K562 (cell line): ENCODE results near the gene CBX2. TPM values are rescaled to one million over a fixed set of nuclear protein-coding genes. Genes with fewer than 3 reads are reported as not detected.
A peak's percentile ranks its signal among the peaks of the same experiment; 100 is the strongest.

Experiments
- ATF1 ChIP-seq, 2 experiments: fragments of 450-650 bp in 1 of 2; IDR thresholded peaks; 2 replicates each; pipeline ENCODE4 v1.6.1; 2016; ENCODE audit warnings: missing compliant biosample characterization in 1 of 2, missing genetic modification characterization in 1 of 2
- C11orf30 ChIP-seq: fragments of 450-650 bp; IDR thresholded peaks from 2 replicates; pipeline ENCODE4 v1.6.1; 2016; ENCODE audit warnings: low read depth, mild to moderate bottlenecking
- CBFA2T2 ChIP-seq: fragments of 450-650 bp; conservative IDR thresholded peaks from 2 replicates; pipeline ENCODE4 v1.6.1; 2017; ENCODE audit warnings: mild to moderate bottlenecking
- CEBPB ChIP-seq: fragments of 450-650 bp; IDR thresholded peaks from 2 replicates; pipeline ENCODE4 v1.6.1; 2016; ENCODE audit warnings: missing genetic modification characterization, missing compliant biosample characterization
- CTBP1 ChIP-seq: fragments of 450-650 bp; IDR thresholded peaks from 2 replicates; pipeline ENCODE4 v1.6.1; 2016; ENCODE audit warnings: borderline replicate concordance
- DMBX1 ChIP-seq: fragments of 250-450 bp; sonication (Bioruptor Pico); IDR thresholded peaks from 2 replicates; pipeline ENCODE4 v1.8.0; 2022; ENCODE audit warnings: inconsistent platforms, mild to moderate bottlenecking, moderate library complexity, borderline replicate concordance
- ELF1 ChIP-seq: fragments of 200-800 bp; sonication (Bioruptor generic); IDR thresholded peaks from 2 replicates; pipeline ENCODE4 v1.6.1; 2016; ENCODE audit warnings: missing genetic modification characterization, missing compliant biosample characterization
- ETV5 ChIP-seq: sonication (generic); formaldehyde crosslinking; IDR thresholded peaks from 2 replicates; pipeline ENCODE4 v1.4.0; 2020; ENCODE audit warnings: low read depth, mild to moderate bottlenecking, missing genetic modification reagents
- ETV6 ChIP-seq, 3 experiments: fragments of 150-350 bp in 1 of 3; sonication (generic) in 1 of 3; formaldehyde crosslinking in 1 of 3; IDR thresholded peaks; 2 replicates each; pipeline versions ENCODE4 v1.6.1 to v1.8.0; 2014 to 2022; ENCODE audit warnings: borderline replicate concordance in 2 of 3, low read depth in 2 of 3, antibody characterized with exemption in 1 of 3, low read length in 1 of 3, mild to moderate bottlenecking in 1 of 3, missing genetic modification reagents in 1 of 3
- HMGN3 ChIP-seq: IDR thresholded peaks from 2 replicates; pipeline ENCODE4 v1.6.1; 2011; ENCODE audit warnings: borderline replicate concordance, low read depth, mild to moderate bottlenecking, mixed read lengths, low read length; ENCODE audit not compliant: insufficient read length; ENCODE audit errors: extremely low read depth
- IFI16 ChIP-seq: fragments of 250-450 bp; sonication (Bioruptor Pico); IDR thresholded peaks from 2 replicates; pipeline ENCODE4 v2.1.2; 2022; ENCODE audit warnings: mild to moderate bottlenecking, inconsistent platforms
- KAT7 ChIP-seq: sonication (generic); formaldehyde crosslinking; IDR thresholded peaks from 2 replicates; pipeline ENCODE4 v1.8.0; 2022; ENCODE audit warnings: missing genetic modification reagents, mild to moderate bottlenecking, borderline replicate concordance
- KLF1 ChIP-seq: fragments of 450-650 bp; IDR thresholded peaks from 2 replicates; pipeline ENCODE4 v1.6.1; 2016; ENCODE audit warnings: missing genetic modification characterization, missing compliant biosample characterization
- KLF6 ChIP-seq: fragments of 250-450 bp; sonication (Bioruptor Pico); IDR thresholded peaks from 2 replicates; pipeline ENCODE4 v1.4.0; 2020; ENCODE audit warnings: mild to moderate bottlenecking, moderate library complexity, borderline replicate concordance
- MEIS2 ChIP-seq: fragments of 450-650 bp; IDR thresholded peaks from 2 replicates; pipeline ENCODE4 v1.6.1; 2014; ENCODE audit warnings: mild to moderate bottlenecking; ENCODE audit not compliant: partially characterized antibody
- NCOA1 ChIP-seq: fragments of 450-650 bp; IDR thresholded peaks from 2 replicates; pipeline ENCODE4 v1.6.1; 2016; ENCODE audit warnings: low read depth
- OTX1 ChIP-seq: fragments of 450-650 bp; formaldehyde crosslinking; IDR thresholded peaks from 2 replicates; pipeline ENCODE4 v1.4.0; 2022; ENCODE audit warnings: mild to moderate bottlenecking
- PHF20 ChIP-seq: fragments of 450-650 bp; IDR thresholded peaks from 2 replicates; pipeline ENCODE4 v1.6.1; 2018; ENCODE audit not compliant: partially characterized antibody
- POLR3A ChIP-seq: IDR thresholded peaks from 2 replicates; pipeline ENCODE4 v1.6.1; 2011; ENCODE audit warnings: borderline replicate concordance, mild to moderate bottlenecking, moderate library complexity; ENCODE audit not compliant: insufficient read length, insufficient read depth; ENCODE audit errors: extremely low read depth
- PTBP1 ChIP-seq: fragments of 200-400 bp; formaldehyde crosslinking; IDR thresholded peaks from 2 replicates; pipeline ENCODE4 v1.6.1; 2017; ENCODE audit warnings: low read depth, low read length
- RB1 ChIP-seq: fragments of 450-650 bp; IDR thresholded peaks from 2 replicates; pipeline ENCODE4 v1.6.1; 2017; ENCODE audit warnings: low read depth, mild to moderate bottlenecking
- RBFOX2 ChIP-seq: fragments of 200-400 bp; formaldehyde crosslinking; IDR thresholded peaks from 2 replicates; pipeline ENCODE4 v1.6.1; 2017; ENCODE audit warnings: low read depth, mild to moderate bottlenecking, low read length, moderate library complexity
- SLC30A9 ChIP-seq: fragments of 250-450 bp; sonication (Bioruptor Pico); IDR thresholded peaks from 2 replicates; pipeline ENCODE4 v1.8.0; 2022; ENCODE audit warnings: mild to moderate bottlenecking, moderate library complexity
- ZBTB17 ChIP-seq: fragments of 450-650 bp; formaldehyde crosslinking; IDR thresholded peaks from 2 replicates; pipeline ENCODE4 v1.4.0; 2020; ENCODE audit warnings: mild to moderate bottlenecking
- ZNF12 ChIP-seq: sonication (generic); formaldehyde crosslinking; IDR thresholded peaks from 2 replicates; pipeline ENCODE4 v1.4.0; 2020; ENCODE audit warnings: mild to moderate bottlenecking, missing genetic modification reagents
- ZNF311 ChIP-seq: fragments of 250-450 bp; sonication (Bioruptor Pico); IDR thresholded peaks from 2 replicates; pipeline ENCODE4 v1.4.0; 2020; ENCODE audit warnings: mild to moderate bottlenecking, moderate library complexity
- ZNF695 ChIP-seq: fragments of 450-650 bp; formaldehyde crosslinking; IDR thresholded peaks from 2 replicates; pipeline ENCODE4 v1.4.0; 2020; ENCODE audit warnings: mild to moderate bottlenecking, moderate library complexity
- polyA plus RNA-seq, 8 experiments: library from polyadenylated mRNA; depleted of rRNA in 4 of 8; stranded (reverse) in 5 of 8; unstranded in 3 of 8; fragments of >200 nt; fragmentation: Nextera tagmentation in 2 of 8; fragmentation: Illumina TruSeq in 1 of 8; extraction: Ambion mirVana in 2 of 8; extraction: Trizol in 1 of 8; gene quantifications; 2 replicates each; pipeline versions ENCODE4 v1.2.1 to v1.2.3, GENCODE V29; 2011 to 2014; ENCODE audit warnings: inconsistent platforms in 1 of 8, missing spikeins in 1 of 8
- total RNA-seq, 7 experiments: library from RNA; depleted of rRNA in 6 of 7; stranded (reverse); fragments of >200 nt in 6 of 7; fragmentation: Illumina TruSeq in 2 of 7; extraction: Trizol in 2 of 7; gene quantifications; 2 replicates each; pipeline versions ENCODE4 v1.2.1 to v1.2.3, GENCODE V29; 2011 to 2021; ENCODE audit warnings: low replicate concordance in 1 of 7
- TF ChIP-seq, protein P1 (sequence below): sonication (generic); formaldehyde crosslinking; IDR thresholded peaks from 2 replicates; pipeline ENCODE4 v1.8.0; 2023; ENCODE audit warnings: mild to moderate bottlenecking, missing genetic modification reagents

The CBX2 gene
- total and polyA plus RNA-seq, 9 of the 15 experiments (the other 6 are each of a cell fraction or from before 2014, with no cell fraction given) = 0.66 to 26.9 (median 13.9) TPM

DNA sequence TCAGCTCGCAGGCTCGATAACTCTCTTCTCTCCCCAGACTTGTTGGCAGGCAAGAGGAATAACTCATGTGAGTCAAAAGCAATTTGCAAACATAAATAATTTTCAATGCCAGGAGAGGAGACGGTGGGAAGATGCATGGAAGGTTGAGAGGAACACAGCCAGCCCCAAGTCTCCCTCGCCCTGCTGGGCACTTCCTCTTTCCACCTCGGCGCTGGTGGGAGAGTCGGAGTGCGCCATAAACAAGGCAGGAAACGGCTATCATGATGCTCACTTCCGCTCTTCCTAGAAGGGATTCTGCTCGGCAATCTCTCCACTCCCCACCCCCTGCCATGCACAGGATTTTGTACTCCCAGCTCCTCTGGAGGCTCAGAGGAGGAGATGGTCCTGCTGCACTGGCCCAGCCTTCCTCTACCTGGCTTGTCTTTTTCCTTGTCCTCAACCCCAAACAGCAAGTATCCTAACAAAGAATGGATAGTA, 48.3 kb downstream of the CBX2 start (continued):
- TF ChIP-seq POLR3A (no peak), KLF1 (no peak), HMGN3 (no peak), PHF20 (no peak), PTBP1 (no peak), KLF6 (CRISPR knock-in tag) (peak; percentile 26; the same call in 1 of the 2 replicates), DMBX1 (CRISPR knock-in tag) (peak; percentile 70; the same call in 1 of the 2 replicates), NCOA1 (peak; percentile 66), CEBPB (tag) (no peak), ETV6 (IDR thresholded peaks at IDR 0.05; ENCODE audit: borderline replicate concordance in 1 of 2, low read depth in 2 of 2, low read length in 1 of 2) (peak; percentile 93 to 98), ETV6 (CRISPR knock-in tag; IDR thresholded peaks at IDR 0.05; ENCODE audit: borderline replicate concordance) (no peak), ZNF695 (CRISPR knock-in tag) (no peak), ZNF311 (no peak), RBFOX2 (peak; percentile 63), CTBP1 (peak; percentile 85; the same call in 1 of the 2 replicates), SLC30A9 (CRISPR knock-in tag) (no peak), MEIS2 (no peak), ETV5 (CRISPR knock-in tag) (peak; percentile 98), OTX1 (0 out of 2 replicates have a peak, but pooled peaks have one; percentile 33), RB1 (0 out of 2 replicates have a peak, but pooled peaks have one; percentile 16), ELF1 (peak; percentile 88), ZNF12 (CRISPR knock-in tag) (no peak), KAT7 (CRISPR knock-in tag) (0 out of 2 replicates have a peak, but pooled peaks have one; percentile 22), ZBTB17 (CRISPR knock-in tag) (peak; percentile 96), ATF1 (CRISPR knock-in tag; IDR thresholded peaks at IDR 0.05) (no peak), ATF1 (tag; IDR thresholded peaks at IDR 0.05) (peak; percentile 42; the same call in 1 of the 2 replicates), CBFA2T2 (no peak), IFI16 (CRISPR knock-in tag) (no peak), C11orf30 (no peak)
- TF ChIP-seq, protein P1, sequence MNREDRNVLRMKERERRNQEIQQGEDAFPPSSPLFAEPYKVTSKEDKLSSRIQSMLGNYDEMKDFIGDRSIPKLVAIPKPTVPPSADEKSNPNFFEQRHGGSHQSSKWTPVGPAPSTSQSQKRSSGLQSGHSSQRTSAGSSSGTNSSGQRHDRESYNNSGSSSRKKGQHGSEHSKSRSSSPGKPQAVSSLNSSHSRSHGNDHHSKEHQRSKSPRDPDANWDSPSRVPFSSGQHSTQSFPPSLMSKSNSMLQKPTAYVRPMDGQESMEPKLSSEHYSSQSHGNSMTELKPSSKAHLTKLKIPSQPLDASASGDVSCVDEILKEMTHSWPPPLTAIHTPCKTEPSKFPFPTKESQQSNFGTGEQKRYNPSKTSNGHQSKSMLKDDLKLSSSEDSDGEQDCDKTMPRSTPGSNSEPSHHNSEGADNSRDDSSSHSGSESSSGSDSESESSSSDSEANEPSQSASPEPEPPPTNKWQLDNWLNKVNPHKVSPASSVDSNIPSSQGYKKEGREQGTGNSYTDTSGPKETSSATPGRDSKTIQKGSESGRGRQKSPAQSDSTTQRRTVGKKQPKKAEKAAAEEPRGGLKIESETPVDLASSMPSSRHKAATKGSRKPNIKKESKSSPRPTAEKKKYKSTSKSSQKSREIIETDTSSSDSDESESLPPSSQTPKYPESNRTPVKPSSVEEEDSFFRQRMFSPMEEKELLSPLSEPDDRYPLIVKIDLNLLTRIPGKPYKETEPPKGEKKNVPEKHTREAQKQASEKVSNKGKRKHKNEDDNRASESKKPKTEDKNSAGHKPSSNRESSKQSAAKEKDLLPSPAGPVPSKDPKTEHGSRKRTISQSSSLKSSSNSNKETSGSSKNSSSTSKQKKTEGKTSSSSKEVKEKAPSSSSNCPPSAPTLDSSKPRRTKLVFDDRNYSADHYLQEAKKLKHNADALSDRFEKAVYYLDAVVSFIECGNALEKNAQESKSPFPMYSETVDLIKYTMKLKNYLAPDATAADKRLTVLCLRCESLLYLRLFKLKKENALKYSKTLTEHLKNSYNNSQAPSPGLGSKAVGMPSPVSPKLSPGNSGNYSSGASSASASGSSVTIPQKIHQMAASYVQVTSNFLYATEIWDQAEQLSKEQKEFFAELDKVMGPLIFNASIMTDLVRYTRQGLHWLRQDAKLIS (CRISPR knock-in tag) = 0 out of 2 replicates have a peak, but pooled peaks have one; percentile 68
